OCI-LY7 (cell line): ENCODE measurements around the gene MAP3K20.

Experiments used
- CTCF ChIP-seq: fragments of 200-600 bp; sonication (generic); conservative IDR thresholded peaks from 2 replicates; pipeline ENCODE4 v1.5.1; 2014; ENCODE audit warnings: mild to moderate bottlenecking, antibody characterized with exemption, low read length, moderate library complexity, mixed read lengths
- EZH2phosphoT487 ChIP-seq: fragments of 200-600 bp; sonication (generic); IDR thresholded peaks from 2 replicates; pipeline ENCODE4 v1.6.1; 2018; ENCODE audit warnings: low read depth, borderline replicate concordance, mild to moderate bottlenecking, mixed run types, antibody characterized with exemption, low read length, moderate library complexity, mixed read lengths

- TF ChIP-seq CTCF (no peak), EZH2phosphoT487 (no peak)
Observed at GRCh38 chr2:173195100-173195499, 119.5 kb downstream of the MAP3K20 start.
